ENCODE results near the gene MRM3. TPM values are rescaled to one million over a fixed set of nuclear protein-coding genes. Genes with fewer than 3 reads are reported as not detected.
"Not testable (repeated sequence)": the region's sequence is repeated elsewhere in the genome, so short reads cannot be mapped to it uniquely, and the experiment has no call there.

Gene MRM3
- total RNA-seq, 4 donors from 2014 or later: 14.6 to 22.9 (median 16.9) TPM

GRCh38 chr17:774313-774584 is 7.9 kb upstream of the MRM3 start:
- no peak for TF ChIP-seq POLR2A (IDR thresholded peaks at IDR 0.05)
- TF ChIP-seq, protein P1, sequence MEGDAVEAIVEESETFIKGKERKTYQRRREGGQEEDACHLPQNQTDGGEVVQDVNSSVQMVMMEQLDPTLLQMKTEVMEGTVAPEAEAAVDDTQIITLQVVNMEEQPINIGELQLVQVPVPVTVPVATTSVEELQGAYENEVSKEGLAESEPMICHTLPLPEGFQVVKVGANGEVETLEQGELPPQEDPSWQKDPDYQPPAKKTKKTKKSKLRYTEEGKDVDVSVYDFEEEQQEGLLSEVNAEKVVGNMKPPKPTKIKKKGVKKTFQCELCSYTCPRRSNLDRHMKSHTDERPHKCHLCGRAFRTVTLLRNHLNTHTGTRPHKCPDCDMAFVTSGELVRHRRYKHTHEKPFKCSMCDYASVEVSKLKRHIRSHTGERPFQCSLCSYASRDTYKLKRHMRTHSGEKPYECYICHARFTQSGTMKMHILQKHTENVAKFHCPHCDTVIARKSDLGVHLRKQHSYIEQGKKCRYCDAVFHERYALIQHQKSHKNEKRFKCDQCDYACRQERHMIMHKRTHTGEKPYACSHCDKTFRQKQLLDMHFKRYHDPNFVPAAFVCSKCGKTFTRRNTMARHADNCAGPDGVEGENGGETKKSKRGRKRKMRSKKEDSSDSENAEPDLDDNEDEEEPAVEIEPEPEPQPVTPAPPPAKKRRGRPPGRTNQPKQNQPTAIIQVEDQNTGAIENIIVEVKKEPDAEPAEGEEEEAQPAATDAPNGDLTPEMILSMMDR (IDR thresholded peaks at IDR 0.05): no peak
- no peaks in the 10 kb centered on the region for H3K9me3 ChIP-seq
- no peak for DNase-seq
- H3K4me1 ChIP-seq: no peaks in the 10 kb centered on the region
- 93 to 94% methylated on average over 5 of the region's 5 CpGs for WGBS, 2 donors
- H3K27ac ChIP-seq: no peak overlapping the region
- no peak overlapping the region for H3K4me3 ChIP-seq (replicated peaks in 1 of 3)
- peaks cover 54 to 65% of the 10 kb centered on the region in 2 donors for H3K36me3 ChIP-seq
- no peaks in the 10 kb centered on the region for H3K27me3 ChIP-seq
- intact Hi-C loops (cut with DNase I): no loop called here

GRCh38 chr17:778096-778495 is 4.1 kb upstream of the MRM3 start:
- WGBS, 2 donors: 95 to 97% methylated on average over 11 of the region's 11 CpGs
- no peak overlapping the region for H3K4me3 ChIP-seq (replicated peaks in 1 of 3)
- intact Hi-C loops (cut with DNase I): no loop called here
- no peak for TF ChIP-seq POLR2A (IDR thresholded peaks at IDR 0.05)
- TF ChIP-seq, protein P1 (IDR thresholded peaks at IDR 0.05): no peak
- DNase-seq: no peak
- no peaks in the 10 kb centered on the region for H3K27me3 ChIP-seq
- H3K9me3 ChIP-seq: no peaks in the 10 kb centered on the region
- peaks cover 9 to 10% of the 10 kb centered on the region in 2 donors for H3K4me1 ChIP-seq
- peaks cover 30 to 41% of the 10 kb centered on the region in 2 donors for H3K36me3 ChIP-seq
- no peak overlapping the region for H3K27ac ChIP-seq

- no peak for DNase-seq
- Histone ChIP-seq H3K27me3 (no peaks in the 10 kb centered on the region), H3K4me1 (peaks cover 16 to 19% of the 10 kb centered on the region in 2 donors), H3K9me3 (no peaks in the 10 kb centered on the region), H3K4me3 (replicated peaks in 1 of 3) (no peak overlapping the region), H3K27ac (no peak overlapping the region), H3K36me3 (peaks cover 8 to 14% of the 10 kb centered on the region in 2 donors)
- 68 to 75% methylated on average over 3 of the region's 3 CpGs for WGBS, 2 donors
- TF ChIP-seq, protein P1 (IDR thresholded peaks at IDR 0.05): no peak
- no peak for TF ChIP-seq POLR2A (IDR thresholded peaks at IDR 0.05)
- intact Hi-C loops (cut with DNase I): no loop called here
Observed at GRCh38 chr17:784143-784542, 2.0 kb downstream of the MRM3 start.

DNA sequence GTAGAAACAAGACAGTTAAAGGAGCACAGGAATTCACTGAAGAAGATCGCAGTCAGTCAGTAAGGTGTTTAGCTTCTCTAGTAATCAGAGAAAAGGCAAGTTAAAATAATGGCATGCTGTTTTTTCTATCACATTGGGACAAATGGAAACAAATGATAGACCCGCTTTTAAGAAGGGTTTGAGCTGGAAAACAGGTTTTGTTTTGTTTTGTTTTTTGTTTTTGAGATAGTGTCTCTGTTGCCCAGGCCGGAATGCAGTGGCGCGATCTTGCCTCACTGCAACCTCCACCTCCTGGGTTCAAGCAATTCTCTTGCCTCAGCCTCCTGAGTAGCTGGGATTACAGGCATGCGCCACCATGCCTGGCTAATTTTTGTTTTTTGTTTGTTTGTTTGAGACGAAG is 3.7 kb downstream of the MRM3 start:
- H3K9me3 ChIP-seq; H3K4me3 ChIP-seq (replicated peaks in 1 of 3); H3K27ac ChIP-seq; DNase-seq; H3K27me3 ChIP-seq; intact Hi-C loops (cut with DNase I): not testable (repeated sequence)
- WGBS, 2 donors: 90 to 98% methylated on average over 7 of the region's 7 CpGs
- peaks cover 14 to 23% of the 10 kb centered on the region in 2 donors for H3K36me3 ChIP-seq
- peaks cover 15 to 19% of the 10 kb centered on the region in 2 donors for H3K4me1 ChIP-seq

DNA sequence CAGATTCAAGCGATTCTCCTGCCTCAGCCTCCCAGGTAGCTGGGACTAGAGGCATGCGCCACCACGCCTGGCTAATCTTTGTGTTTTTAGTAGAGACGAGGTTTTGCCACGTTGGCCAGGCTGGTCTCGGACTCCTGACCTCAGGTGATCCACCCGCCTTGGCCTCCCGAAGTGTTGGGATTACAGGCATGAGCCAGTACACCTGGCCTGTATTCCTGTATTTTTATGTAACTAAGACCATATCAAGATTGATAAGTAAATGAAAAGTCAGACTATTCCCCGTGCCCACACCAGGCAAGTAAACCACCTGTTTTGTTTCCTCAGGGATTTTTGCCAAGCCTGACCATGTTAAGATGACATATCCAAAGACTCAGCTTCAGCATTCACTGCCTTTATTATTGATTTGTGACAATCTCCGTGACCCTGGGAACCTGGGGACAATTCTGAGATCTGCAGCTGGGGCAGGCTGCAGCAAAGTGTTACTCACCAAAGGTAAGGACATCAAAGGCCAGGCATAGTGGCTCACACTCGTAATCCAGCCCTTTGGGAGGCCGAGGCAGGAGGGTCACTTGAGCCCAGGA is 5.6 kb downstream of the MRM3 start:
- TF ChIP-seq, protein P1 (IDR thresholded peaks at IDR 0.05): no peak
- TF ChIP-seq POLR2A (IDR thresholded peaks at IDR 0.05): no peak
- H3K4me1 ChIP-seq: peaks cover 10 to 13% of the 10 kb centered on the region in 2 donors
- intact Hi-C loops (cut with DNase I): no loop called here
- H3K9me3 ChIP-seq: no peaks in the 10 kb centered on the region
- WGBS, 2 donors: 86 to 88% methylated on average over 12 of the region's 12 CpGs
- H3K4me3 ChIP-seq (replicated peaks in 1 of 3): no peak overlapping the region
- DNase-seq: no peak
- no peak overlapping the region for H3K27ac ChIP-seq
- no peaks in the 10 kb centered on the region for H3K27me3 ChIP-seq
- peaks cover 25 to 32% of the 10 kb centered on the region in 2 donors for H3K36me3 ChIP-seq

DNA sequence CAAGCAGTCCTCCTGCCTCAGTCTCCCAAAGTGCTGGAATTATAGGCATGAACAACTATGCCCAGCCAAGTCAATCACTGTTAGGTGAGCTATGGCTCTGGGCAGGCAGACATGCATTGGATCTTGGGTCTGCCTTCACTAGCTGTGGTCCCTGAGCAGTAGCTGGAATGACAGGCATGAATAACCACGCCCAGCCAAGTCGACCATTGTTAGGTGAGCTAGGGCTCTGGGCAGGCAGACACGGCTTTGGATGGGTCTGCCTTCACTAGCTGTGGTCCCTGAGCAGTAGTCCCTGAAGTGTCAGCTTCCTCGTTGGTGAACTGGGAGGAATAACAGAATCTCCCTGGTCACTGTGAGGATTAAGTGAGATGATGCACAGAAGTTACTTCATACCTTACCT is 6.4 kb downstream of the MRM3 start:
- Histone ChIP-seq H3K4me1 (peaks cover 2 to 5% of the 10 kb centered on the region in 2 donors), H3K27ac (no peak overlapping the region), H3K9me3 (no peaks in the 10 kb centered on the region), H3K27me3 (no peaks in the 10 kb centered on the region), H3K36me3 (peaks cover 25 to 32% of the 10 kb centered on the region in 2 donors), H3K4me3 (replicated peaks in 1 of 3) (no peak overlapping the region)
- DNase-seq: no peak
- TF ChIP-seq POLR2A (IDR thresholded peaks at IDR 0.05): no peak
- TF ChIP-seq, protein P1 (IDR thresholded peaks at IDR 0.05): no peak
- intact Hi-C loops (cut with DNase I): no loop called here
- 96% methylated on average over 4 of the region's 4 CpGs for WGBS, 2 donors

Data from thyroid gland (tissue), 4 donors.